HG02678 (cell line): ENCODE results near the gene HDHD5.

ENCODE experiments used
- ATAC-seq: cut with Tn5 transposase; IDR thresholded peaks from one replicate; pipeline ENCODE4 v1.9.1; 2021; ENCODE audit warnings: mild to moderate bottlenecking, moderate library complexity; ENCODE audit not compliant: unreplicated experiment

The HDHD5 gene

GRCh38 chr22:17106785-17107546, 52.1 kb downstream of the HDHD5 start:
- peak; percentile 83 for ATAC-seq

- ATAC-seq, result peak; percentile 79
Measured at GRCh38 chr22:17106161-17106784, 52.8 kb downstream of the HDHD5 start.

- ATAC-seq, result no peak
Measured at GRCh38 chr22:17105143-17106129, 53.6 kb downstream of the HDHD5 start.

GRCh38 chr22:17104336-17104935, 54.6 kb downstream of the HDHD5 start:
- ATAC-seq, result no peak

GRCh38 chr22:17103351-17103750, 55.7 kb downstream of the HDHD5 start:
- ATAC-seq, result no peak

- no peak for ATAC-seq
Measured at GRCh38 chr22:17102297-17102667, 56.8 kb downstream of the HDHD5 start.

GRCh38 chr22:17101475-17102296, 57.4 kb downstream of the HDHD5 start:
- no peak for ATAC-seq

GRCh38 chr22:17100621-17101020, 58.5 kb downstream of the HDHD5 start:
- no peak for ATAC-seq

GRCh38 chr22:17098379-17098819, 60.7 kb downstream of the HDHD5 start:
- peak; percentile 44 for ATAC-seq

- no peak for ATAC-seq
Measured at GRCh38 chr22:17097701-17098100, 61.4 kb downstream of the HDHD5 start.

GRCh38 chr22:17097062-17097461, 62.0 kb downstream of the HDHD5 start:
- no peak for ATAC-seq

- no peak for ATAC-seq
Measured at GRCh38 chr22:17096071-17096470, 63.0 kb downstream of the HDHD5 start.

- ATAC-seq, result no peak
Measured at GRCh38 chr22:17095538-17095937, 63.5 kb downstream of the HDHD5 start.

GRCh38 chr22:17093081-17093480, 66.0 kb downstream of the HDHD5 start:
- ATAC-seq, result no peak

- ATAC-seq, result no peak
Measured at GRCh38 chr22:17091851-17092250, 67.2 kb downstream of the HDHD5 start.

GRCh38 chr22:17090550-17090949, 68.5 kb downstream of the HDHD5 start:
- ATAC-seq, result no peak
